ENCODE data around the gene ARHGAP28.

ARHGAP28 gene

GRCh38 chr18:6729247-6730091 lies at the start of gene ARHGAP28:
TSS of gene ARHGAP28 (plus strand) at chr18:6729716. CDS start at chr18:6729822, 106 bp downstream.
- no peak for DNase-seq

GRCh38 chr18:6681331-6681875 lies 48.1 kb upstream of the ARHGAP28 start:
- no peak for DNase-seq

- no peak for DNase-seq
Observed at GRCh38 chr18:6682437-6683111, 46.9 kb upstream of the ARHGAP28 start.

- DNase-seq: no peak
Observed at GRCh38 chr18:6683112-6683876, 46.2 kb upstream of the ARHGAP28 start.

DNA sequence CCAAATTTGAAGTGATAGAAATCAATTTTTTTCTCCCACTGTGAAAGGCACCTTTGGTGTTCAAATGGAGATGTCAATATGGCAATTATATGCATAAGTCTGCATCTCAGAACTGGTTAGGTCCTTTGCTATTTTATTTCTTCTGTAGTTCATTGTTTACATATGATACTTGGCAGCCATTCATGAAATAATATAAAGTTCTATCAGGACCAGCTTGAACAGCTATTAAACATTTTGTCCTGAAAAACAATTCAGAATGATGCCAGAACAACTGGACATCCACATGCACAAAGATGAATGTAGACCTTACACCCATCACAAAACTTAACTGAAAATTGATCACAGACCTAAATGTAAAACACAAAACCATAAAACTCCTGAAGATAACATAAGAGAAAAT lies 41.8 kb upstream of the ARHGAP28 start:
- DNase-seq: no peak

DNA sequence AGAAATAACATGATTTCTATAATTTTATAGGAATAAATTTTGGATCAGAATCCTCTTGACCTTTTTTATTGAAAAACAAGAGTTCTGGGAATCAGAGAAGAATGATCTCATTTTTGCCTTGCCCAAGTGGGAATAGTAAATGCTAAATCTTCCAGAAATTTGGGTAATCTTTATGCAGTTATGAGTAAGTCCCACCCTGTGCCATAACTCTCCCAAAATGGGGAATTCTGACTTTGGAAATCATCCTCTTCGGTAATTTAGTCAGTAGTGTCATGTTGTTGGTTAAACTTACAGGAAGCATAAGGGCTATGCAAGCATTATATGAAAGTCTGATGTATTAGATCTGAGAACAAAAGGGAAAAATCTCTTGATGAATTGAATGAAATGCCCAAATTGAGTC lies 20.6 kb upstream of the ARHGAP28 start:
- no peak for DNase-seq

DNA sequence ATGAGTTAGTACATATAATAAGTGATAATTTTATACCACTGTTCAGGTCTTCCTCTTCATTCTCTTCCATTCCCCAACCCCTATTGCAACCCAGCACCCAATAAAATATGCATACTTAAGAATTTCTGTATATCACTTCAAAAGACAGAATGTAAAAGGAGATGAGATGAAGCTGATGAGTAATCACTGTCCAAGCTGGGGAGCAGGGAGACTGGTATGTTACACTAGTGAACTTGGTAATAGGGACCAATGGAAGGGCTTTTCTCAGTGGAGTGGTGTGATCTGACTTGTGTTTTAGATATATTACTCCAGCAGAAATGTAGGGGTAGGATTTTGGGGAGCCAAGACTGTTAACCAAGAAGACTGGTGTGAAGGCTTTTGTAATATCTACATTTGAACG lies 18.0 kb upstream of the ARHGAP28 start:
- no peak for DNase-seq

DNA sequence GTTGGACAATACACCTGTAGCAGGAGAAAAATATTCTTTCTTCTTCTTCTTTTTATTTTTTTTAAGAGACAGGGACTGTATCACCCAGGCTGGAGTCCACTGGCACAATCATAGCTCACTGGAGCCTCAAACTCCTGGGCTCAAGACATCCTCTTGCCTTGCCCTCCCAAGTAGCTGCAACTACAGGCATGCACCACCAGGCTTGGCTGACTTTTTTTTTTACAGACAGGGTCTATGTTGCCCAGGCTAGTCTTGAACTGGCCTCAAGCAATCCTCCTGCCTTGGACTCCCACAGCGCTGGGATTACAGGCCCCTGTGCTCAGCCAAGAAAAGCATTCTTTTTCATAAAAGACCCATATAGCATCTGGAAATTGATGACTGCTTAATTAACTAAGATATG lies 17.1 kb upstream of the ARHGAP28 start:
- DNase-seq: no peak

DNA sequence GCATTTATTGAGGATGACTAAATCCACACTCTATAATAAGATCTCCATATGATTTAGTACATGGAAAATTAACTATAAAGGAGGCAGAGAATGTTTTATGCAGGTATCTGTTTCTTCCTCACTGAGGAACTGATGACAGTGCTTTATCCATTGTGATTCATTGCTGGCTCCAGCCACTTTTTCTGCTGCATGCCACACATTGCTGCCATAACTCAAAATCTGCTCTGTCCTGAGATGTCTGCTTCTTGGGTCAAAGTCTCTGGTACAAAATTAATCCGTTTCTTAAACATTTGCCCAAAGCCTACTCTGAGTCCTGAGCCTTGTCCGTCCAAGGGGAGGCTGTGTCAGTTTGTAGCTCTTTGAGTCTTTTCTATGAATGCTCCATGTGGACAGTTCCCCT lies 15.5 kb upstream of the ARHGAP28 start:
- DNase-seq: no peak

- no peak for DNase-seq
Observed at GRCh38 chr18:6718267-6718666, 11.2 kb upstream of the ARHGAP28 start.

- no peak for DNase-seq
Observed at GRCh38 chr18:6719098-6719846, 10.2 kb upstream of the ARHGAP28 start.

DNA sequence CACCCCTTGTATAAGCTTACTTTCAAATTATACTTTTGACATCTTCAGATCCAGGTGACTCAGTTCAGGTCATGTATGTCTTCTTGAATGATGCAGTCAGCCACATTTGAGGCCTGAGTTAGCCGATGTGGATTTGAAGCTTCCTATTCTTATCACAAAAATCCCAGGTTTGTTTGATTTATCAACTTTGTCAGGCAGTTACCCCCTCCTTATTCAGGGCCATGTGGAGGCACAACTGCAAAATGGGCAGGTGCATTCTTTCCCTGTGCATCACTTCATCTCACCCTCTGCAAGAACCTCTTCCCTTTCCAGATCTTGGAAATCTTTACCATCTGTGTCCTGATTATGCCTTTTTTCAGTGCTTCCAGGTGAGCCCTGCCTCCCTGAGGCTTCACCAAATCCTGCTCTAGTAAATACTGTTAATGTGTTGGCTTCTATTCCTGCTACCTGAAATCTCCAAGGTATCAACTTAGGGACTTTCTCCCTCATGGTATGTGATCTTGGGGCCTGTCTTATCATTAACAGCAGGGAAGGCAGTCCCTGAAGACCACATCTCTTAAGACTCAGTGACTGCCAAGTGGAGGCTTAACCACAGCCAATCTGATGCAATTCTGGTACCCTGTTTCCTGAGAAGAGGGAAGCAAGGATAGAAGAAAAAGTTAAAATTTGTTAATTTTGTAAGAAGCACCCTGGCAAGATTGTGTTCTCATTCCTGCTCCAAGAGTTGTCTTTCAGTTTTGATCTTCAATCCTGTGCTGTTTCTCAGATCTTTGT lies 9.4 kb upstream of the ARHGAP28 start:
- no peak for DNase-seq

GRCh38 chr18:6721755-6722154 lies 7.8 kb upstream of the ARHGAP28 start:
- no peak for DNase-seq

DNA sequence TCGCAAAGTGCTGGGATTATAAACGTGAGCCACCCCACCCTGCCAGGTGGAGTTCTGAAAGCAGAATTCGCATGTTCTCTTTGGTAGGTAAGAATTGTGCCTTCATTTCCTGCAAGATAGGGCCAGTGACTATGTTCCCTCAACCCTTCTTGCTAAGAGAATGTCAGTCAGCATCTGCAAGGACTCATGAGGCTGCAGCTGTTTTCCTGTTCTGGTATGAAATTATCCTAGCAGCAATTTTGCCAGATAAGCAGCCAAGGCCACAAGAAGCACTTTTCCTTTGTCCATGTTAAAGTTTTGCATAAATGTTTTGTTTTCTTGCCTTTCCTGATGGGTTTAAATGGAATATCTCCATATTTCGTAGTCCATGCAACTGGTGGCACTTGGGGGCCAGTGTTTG lies 6.8 kb upstream of the ARHGAP28 start:
- DNase-seq: no peak

DNA sequence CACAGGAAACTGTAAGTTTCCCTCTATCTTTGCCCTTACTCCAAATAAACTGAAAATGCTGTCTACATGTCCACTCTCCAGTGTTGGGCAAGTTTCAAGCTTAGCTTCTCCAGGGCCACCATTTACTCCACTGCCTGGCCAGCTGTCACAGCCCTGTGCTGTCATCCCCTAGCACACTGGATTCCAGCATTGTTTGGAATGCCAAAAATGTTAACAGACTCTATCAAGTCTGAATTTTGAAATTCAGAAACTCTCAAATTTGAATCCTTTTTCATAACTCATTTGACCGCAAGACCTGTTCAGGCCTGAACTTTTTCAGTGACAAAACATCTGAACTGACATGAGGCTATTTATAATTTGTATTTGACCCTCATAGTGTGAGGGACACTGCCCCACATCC lies 5.2 kb upstream of the ARHGAP28 start:
- no peak for DNase-seq

DNA sequence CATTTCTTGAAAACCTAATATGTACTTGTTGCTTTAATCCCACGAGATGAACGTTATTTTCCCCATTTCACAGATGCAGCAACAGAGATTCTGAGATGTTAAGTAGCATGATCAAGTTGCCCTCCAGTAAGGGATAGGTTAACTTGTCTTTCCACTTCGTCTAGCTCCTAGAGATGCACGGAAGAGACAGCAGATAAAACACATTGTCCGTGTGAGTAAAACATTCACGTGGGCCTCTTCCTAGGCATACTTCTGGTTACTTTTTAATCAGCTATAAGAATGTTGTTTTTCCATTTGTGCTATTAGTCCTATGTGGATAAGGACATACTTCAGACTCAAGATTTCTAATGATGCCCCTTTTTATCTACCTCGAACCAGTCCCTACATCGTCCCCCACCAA lies 1.2 kb upstream of the ARHGAP28 start:
- no peak for DNase-seq

- no peak for DNase-seq
Observed at GRCh38 chr18:6728809-6729246, 688 bp upstream of the ARHGAP28 start.

- no peak for DNase-seq
Observed at GRCh38 chr18:6730416-6731221, 1.1 kb downstream of the ARHGAP28 start.

GRCh38 chr18:6731222-6731596 lies 1.7 kb downstream of the ARHGAP28 start:
- no peak for DNase-seq

DNA sequence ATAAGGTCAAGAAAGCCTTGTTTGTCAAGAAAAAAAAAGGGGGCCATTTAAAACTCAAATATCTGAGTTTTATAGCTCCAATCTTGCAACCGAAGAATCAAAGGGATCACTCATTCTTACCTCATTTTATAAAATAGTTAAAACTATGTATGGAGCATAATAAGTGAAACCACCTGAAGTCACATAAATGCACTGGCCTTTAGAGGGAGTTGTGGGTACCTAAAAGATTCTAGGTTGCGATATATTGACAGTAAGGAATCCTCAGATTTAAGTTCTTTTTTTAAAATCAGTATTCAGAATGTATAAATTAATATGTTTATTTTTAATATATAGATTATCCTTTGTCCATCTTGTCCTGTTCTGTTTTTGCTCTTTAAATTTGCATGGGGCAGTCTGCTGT lies 3.4 kb downstream of the ARHGAP28 start:
- no peak for DNase-seq

DNA sequence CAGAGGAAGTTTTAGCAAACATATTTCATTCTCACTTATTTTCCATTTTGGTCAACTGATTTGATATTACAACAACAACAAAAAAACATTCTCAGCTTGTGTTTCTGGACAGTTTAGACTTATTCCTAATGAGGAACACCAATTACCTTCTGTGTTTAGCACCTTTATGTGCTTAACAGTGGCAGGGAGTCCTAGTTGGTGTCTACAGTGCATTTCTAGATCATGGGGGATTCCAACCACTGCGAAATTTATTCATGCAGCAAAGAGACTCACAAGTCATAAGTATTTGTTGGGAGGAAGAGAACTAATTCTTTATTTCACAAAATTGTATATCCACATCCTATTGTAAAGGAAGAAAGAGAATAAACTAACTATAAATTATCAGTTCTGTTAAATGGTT lies 4.2 kb downstream of the ARHGAP28 start:
- DNase-seq: no peak

All from NK-92 treated with Interleukin-12 subunit alpha and Interleukin-12 subunit beta, amount 100 ng/mL, for 24 hours (cell line).